Ureter (tissue), 1 donor: ENCODE measurements around the gene ZNF100. TPM values are rescaled to one million over a fixed set of nuclear protein-coding genes. Genes with fewer than 3 reads are reported as not detected.
"Not testable (repeated sequence)": the region's sequence is repeated elsewhere in the genome, so short reads cannot be mapped to it uniquely, and the experiment has no call there.

Source experiments
- DNase-seq: peaks from one replicate; pipeline ENCODE4 v3.0.0-alpha.2; 2020; ENCODE audit warnings: low spot score
- total RNA-seq: library from RNA; stranded (reverse); gene quantifications from one replicate; pipeline ENCODE4 v1.2.4, GENCODE V29; 2023
- donor health status: DM: yes; HTN: yes; CAD: no.

ZNF100 gene
- 21.0 TPM for total RNA-seq

DNA sequence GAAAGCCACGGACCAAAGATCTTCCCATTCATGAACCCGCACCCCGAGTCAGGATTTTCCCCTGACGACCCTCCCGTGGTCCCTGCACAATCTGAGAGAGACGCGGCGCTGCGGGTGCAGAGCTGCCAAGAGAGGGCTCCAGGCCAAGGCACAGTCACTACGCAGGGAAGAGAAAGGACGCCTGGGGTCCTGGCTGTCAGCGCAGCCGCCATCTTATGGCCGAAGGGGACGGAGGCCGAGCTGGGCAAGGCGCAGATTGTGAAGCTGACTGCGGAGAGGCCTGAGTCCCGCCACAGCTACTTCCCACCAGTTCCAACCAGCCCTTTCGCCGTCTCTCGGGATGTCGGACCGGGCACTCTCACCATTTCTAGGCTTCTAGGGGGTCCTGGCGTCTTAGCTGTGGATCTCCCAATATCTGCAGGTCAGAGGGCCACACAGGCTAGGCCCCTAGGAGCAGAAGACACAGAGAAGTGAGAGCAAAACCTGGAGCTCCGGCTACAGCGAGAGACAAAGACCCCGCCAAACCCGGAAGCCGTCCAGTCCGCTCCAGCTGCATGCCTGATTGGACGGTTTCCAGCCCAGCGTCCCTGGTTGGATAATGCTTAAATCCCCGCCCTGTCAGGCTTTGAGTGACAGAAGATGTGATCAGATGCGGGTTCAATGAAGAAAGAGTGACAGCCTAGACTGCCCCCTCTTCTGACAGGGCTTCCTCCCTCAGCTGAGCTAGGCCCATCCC, at the start of gene ZNF100:
Gene ZNF100 (minus strand): TSS at position 515 of the 736 bp plus-strand sequence. CDS start 150 bp downstream, at position 365.
- DNase-seq, result peak; percentile 94

DNA sequence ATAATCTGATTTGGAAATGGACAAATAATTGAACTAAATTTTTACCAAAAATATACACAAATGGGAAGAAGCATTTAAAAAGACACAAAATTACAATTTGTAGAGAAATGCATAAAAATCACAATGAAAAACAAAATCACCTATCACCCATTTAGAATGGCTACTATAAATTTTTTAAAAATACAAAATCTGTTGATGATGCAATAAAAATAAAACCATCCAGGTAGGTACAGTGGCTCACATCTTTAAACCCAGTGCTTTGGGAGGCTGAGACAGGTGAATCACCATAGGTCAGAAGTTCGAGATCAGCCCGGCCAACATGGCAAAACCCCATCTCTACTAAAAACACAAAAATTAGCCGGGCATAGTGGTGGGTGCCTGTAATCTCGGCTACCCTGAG, 45.1 kb upstream of the ZNF100 start:
- DNase-seq, result no peak

DNA sequence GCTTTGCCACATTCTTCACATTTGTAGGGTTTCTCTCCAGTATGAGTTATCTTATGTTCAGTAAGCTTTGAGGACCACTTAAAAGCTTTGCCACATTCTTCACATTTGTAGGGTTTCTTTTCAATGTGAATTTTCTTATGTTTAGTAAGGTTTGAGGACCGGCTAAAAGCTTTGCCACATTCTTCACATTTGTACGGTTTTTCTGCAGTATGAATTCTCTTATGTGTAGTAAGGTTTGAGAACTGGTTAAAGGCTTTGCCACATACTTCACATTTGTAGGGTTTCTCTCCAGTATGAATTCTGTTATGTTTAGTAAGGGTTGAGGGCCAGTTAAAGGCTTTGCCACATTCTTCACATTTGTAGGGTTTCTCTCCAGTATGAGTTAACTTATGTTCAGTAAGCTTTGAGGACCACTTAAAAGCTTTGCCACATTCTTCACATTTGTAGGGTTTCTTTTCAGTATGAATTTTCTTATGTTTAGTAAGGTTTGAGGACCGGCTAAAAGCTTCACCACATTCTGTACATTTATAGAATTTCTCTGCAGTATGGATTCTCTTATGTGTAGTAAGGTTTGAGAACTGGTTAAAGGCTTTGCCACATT, 41.1 kb upstream of the ZNF100 start:
- not testable (repeated sequence) for DNase-seq

DNA sequence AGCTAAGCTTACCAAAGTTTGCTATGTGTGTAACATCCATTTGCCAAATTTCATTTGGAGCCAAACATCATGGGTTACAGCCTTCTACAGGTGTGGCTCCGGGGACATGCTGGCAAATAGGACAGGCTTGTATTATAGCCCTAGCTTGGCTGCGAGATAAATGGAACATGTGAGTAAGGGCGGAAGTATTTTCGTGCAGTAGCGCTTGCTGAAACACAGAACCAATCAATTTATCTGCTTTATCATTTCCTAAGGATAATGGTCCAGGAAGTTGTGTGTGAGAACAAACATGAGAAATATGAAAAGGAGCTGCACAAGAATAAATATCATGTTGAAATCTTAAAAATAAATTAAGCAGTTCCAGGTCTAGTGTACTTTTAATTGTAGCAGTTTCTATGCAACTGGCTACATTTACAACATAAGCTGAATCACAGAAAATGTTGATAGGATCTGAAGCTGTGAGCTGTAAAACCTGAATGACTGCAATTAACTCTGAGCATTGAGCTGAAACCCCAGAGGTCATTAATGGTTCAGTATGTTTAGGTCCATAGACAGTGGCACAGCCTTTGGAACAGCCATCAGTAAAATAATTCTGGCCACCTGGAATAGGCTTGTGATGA, 22.2 kb upstream of the ZNF100 start:
- DNase-seq, result peak; percentile 47

DNA sequence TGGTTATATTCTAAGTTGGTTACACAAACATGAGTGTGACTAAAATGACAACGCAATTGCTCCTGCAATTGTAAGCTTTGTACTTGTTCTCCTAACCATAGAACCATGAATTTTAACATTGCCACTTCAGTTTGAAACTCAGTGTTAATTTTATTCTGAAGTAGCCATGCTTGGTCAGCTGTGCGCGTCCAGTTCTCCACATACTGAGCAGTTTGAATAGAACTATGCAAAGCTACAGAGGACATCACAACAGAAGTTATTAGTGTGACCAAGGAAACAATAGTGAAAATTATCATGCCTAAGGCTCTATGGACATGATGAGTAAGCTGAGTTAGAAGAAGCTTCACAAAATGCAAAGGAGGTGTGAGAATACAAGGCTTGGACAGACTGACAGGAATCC, 19.6 kb upstream of the ZNF100 start:
- no peak for DNase-seq

DNA sequence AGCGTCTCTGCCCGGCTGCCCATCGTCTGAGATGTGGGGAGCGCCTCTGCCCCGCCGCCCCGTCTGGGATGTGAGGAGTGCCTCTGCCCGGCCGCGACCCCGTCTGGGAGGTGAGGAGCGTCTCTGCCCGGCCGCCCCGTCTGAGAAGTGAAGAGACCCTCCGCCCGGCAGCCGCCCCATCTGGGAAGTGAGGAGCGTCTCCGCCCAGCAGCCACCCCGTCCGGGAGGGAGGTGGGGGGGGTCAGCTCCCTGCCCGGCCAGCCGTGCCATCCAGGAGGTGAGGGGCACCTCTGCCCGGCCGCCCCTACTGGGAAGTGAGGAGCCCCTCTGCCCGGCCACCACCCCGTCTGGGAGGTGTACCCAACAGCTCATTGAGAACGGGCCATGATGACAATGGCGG, 8.4 kb upstream of the ZNF100 start:
- DNase-seq, result not testable (repeated sequence)

DNA sequence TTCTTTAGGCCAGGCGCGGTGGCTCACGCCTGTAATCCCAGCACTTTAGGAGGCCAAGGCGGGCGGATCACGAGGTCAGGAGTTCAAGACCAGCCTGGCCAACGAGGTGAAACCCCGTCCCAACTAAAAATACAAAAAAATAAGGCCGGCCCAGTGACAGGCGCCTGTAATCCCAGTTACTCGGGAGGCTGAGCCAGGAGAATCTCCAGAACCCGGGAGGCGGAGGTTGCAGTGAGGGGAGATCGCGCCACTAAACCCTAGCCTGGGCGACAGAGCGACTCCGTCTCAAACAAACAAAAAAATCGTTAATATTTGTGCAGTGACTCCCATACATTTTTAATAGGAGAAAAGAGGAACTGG, 694 bp downstream of the ZNF100 start:
- not testable (repeated sequence) for DNase-seq

DNA sequence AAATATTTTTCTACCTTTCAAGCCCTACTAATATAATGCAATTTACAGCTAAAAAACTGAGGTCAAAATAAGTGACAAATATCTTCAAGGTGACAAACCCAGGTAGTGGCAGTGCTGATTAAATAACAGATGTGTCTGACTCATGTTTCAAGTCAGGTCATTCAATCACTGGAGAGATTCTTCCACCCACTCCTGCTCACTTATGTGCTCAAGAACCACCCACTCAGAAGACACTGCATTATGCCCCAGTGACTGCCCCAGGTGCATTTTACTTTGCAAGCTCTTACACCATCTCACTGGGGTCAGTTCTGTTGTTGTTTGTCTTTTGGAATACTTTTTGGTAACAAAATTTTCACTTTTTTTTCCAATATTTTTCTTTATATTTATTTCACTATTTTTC, 2.2 kb downstream of the ZNF100 start:
- no peak for DNase-seq

DNA sequence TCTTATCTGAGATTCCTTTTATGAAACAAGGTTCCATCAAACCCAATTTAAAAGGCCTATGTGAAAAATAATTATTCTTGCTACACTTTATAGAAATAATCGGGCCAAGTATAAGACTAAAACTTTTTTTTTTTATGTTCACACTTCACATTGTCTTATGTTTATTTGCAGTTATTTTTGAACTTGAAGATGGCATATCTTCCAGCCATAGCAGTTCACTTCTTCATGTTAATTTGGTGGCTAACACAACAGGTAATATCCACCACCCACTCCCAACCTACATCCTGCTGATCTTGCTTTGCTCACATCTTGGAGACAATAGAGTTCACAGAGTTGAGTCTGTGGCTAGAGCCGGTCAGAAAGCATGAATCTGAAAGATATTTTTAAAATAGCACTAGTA, 5.8 kb downstream of the ZNF100 start:
- DNase-seq, result not testable (repeated sequence)

DNA sequence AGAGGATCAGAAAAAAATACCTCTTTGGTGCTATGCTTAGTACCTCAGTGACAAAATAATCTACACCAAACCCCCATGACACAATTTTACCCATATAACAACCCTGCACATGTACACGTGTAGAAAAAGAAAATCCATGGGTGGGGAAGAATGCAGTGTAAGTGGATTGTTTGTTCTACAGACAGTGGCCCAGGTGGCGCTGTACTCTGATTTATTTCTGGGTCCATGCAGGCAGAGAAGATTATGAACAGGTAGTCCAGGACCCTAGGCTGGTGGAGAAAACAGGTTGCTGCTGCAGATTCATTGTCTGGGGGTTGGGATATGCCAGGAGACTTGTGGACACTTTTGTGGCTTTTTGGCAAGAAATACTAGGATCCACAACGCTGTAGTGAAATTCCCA, 9.1 kb downstream of the ZNF100 start:
- no peak for DNase-seq

DNA sequence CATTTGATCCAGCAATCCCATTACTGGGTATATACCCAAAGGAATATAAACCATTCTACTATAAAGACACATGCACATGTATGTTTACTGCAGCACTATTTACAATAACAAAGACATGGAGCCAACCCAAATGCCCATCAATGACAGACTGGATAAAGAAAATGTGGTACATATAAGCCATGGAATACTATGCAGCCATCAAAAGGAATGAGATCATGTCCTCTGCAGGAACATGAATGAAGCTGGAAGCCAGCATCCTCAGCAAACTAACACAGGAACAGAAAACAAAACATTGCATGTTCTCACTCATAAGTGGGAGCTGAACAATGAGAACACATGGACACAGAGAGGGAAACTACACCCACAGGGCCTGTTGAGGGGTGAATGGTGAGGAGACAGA, 11.8 kb downstream of the ZNF100 start:
- not testable (repeated sequence) for DNase-seq

DNA sequence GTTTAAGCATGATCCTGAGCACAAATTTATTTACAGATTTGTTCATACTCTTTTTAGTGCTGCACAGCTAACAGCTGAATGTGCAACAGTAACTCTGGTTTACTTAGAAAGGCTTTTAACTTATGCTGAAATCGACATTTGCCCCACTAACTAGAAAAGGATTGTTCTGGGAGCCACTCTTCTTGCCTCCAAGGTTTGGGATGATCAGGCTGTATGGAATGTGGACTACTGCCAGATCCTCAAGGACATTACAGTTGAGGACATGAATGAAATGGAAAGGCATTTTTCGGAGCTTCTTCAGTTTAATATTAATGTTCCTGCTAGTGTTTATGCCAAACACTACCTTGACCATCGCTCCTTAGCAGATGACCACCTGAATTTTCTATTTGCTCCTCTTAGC, 16.0 kb downstream of the ZNF100 start:
- DNase-seq, result no peak

DNA sequence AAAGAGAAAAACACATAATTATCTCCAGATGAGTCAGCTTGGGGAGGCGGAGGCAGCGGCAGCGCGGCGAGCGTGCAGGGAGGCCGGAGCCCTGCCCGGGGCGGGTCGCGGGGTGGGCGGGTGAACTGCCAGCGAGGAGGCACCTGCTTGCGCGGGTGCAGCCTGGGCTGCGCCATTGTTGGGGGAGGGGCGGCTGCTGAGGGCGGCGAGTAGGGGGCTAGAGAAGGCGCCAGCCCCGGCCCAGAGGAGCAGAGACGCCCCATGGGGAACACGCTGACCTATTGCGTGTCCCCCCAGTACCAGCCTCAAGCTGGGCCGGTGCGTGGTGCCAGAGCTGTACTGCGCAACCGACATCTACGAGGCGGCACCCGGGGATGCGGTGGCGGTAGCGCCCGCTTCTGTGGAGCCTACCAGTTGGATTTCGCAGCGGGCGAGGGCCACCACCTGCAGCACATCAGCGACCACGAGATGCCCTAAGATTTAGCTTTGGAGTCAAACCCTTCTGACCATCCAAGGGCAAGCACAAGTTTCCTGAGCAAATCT, 16.7 kb downstream of the ZNF100 start:
- no peak for DNase-seq

DNA sequence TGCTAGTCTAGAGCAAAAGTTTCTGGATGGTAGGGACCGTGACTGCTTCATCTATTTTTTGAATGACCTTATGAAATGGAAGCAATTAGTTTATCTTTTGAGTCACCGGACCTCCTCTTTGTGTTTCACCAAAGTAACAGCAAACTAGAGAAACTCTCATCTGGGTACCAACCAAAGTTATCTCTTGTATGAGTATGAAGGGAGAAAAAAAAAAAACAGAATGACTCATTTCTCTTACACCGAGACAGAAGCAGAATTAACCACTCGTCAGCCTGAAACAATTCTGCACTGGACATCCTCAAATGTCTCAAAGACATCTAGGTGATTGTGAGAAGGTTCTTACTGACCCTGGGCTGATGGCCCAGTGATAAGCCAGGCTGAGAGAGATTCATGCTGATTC, 18.3 kb downstream of the ZNF100 start:
- no peak for DNase-seq

DNA sequence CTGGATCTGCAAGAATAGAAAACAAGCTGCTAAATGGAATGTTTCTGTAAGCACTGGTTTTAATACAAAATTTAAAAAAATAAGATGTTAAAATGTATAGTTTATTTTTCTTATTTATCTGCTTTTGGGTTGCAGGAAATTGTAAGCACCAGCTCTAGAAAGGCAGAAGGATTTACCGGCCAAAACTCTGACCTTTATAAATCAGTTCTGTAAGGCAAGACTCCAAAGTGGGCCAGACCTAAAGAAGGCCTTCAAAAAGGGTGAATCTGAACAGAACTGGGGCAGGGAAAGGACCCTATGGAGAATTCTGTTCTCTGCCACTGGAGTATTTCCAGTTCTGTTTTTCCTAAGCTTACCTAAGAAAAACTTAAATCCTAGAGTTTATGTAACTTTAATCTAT, 19.3 kb downstream of the ZNF100 start:
- no peak for DNase-seq

DNA sequence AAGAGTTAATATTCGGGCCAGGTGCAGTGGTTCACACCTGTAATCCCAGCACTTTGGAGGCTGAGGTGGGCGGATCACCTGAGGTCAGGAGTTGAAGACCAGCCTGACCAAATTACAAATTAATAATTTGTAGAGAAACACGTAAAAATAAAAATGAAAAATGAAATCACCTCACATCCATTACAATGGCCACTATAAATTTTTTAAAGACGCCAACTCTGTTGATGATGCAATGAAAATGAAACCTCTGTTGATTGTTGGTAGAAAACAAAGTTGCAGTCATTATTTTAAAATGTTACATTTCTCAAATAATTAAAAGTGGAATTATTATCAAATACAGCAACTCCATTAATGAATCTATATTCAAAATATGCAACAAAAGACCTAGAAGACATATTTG, 26.8 kb downstream of the ZNF100 start:
- DNase-seq, result no peak

DNA sequence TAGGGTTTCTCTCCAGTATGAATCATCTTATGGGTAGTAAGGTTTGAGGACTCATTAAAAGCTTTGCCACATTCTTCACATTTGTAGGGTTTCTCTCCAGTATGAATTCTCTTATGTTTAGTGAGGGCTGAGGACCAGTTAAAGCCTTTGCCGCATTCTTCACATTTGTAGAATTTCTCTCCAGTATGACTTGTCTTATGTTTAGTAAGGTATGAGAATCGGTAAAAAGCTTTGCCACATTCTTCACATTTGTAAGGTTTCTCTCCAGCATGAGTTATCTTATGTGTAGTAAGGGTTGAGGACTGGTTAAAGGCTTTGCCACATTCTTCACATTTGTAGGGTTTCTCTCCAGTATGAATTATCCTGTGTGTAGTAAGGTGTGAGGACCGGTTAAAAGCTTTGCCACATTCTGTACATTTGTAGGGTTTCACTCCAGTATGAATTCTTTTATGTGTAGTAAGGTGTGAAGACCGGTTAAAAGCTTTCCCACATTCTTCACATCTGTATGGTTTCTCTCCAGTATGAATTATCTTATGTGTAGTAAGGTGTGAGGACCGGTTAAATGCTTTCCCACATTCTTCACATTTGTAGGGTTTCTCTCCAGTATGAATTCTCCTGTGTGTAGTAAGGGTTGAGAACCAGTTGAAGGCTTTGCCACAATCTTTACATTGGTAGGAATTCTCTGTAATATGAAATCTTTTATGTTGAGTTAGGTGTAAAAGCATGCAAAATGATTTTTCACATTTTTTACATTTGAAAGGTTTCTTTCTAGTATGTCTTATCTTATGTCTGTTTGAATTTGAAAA, 40.2 kb downstream of the ZNF100 start:
- not testable (repeated sequence) for DNase-seq

DNA sequence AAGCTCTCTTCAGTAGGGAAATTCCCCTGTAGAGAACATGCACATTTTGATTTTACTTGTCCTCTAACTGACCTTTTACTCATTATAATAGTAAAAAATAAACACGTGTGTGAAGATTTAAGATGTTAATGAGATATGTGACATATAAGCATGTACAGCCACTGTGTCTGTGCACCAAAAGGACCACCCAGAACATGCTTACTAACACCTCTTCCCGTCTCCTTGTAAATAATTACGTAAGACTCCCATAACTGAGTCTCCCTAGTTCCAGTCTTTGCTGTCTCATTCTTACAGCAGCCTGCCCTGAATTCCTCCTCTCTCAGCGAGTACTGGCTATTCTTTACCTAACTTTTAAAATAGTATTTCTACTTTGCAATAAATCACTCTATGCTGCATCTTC, 53.6 kb downstream of the ZNF100 start:
- DNase-seq, result no peak

DNA sequence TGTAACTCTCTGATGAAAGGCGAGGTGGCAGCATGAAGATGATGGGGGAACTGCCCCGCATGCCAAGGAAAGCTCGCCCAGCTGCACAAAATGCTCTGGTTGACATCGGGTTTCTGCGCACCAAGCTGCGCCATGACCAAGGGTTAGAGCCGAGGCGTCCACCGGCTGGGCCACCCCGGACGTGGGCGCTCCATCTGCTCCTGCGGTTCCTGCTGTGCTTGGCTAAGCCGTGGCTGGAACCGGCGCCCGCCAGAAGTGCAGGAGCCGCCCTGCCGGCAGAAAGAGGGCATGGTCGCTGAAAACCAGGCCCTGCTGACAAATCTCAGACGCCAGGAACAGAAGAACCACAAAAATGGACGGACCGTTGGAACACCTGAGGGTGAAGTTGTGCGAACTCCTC, 57.9 kb downstream of the ZNF100 start:
- no peak for DNase-seq

DNA sequence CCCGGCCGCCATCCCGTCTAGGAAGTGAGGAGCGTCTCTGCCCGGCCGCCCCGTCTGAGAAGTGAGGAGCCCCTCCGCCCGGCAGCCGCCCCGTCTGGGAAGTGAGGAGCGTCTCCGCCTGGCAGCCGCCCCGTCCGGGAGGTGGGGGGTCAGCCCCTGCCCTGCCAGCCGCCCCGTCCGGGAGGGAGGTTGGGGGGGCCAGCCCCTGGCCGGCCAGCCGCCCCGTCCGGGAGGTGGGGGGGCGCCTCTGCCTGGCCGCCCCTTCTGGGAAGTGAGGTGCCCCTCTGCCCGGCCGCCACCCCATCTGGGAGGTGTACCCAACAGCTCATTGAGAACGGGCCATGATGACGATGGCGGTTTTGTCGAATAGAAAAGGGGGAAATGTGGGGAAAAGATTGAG, 59.5 kb downstream of the ZNF100 start:
- not testable (repeated sequence) for DNase-seq

DNA sequence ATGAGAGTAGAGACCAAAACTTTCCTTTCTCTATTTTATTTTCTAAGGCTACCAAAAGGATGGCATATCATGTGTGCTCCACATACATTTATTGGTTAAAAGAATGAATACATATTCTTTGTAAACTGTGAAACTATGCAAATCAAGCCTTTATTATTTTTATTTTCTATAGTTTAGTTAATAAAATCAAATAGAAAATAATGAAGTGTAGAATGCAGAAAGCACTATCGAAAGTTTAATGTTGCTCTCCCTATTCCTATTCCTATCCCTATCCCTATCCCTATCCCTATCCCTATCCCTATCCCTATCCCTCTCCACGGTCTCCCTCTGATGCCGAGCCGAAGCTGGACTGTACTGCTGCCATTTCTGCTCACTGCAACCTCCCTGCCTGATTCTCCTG, 60.3 kb downstream of the ZNF100 start:
- no peak for DNase-seq

DNA sequence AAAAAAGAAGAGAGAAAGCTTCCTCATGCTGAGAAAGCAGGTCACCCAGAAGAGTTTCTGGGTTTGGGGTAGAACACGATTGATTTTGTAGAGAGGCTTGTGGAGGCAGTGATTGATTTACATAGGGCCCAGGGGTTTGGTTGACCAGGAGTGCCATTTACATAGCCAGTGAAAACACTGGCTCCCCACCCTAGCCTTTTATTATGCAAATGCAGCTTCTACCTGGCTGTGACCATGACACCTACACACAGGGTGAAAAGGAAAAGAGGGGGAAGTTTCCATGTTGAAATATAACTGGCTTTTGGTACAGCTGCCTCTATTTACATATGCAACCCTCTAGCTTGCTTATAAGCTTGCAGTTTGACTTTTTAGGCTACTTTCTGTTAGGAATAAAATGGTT, 62.0 kb downstream of the ZNF100 start:
- DNase-seq, result no peak
